H9 (cell line): Measurements from ENCODE around the gene ATG9B. TPM values are rescaled to one million over a fixed set of nuclear protein-coding genes. Genes with fewer than 3 reads are reported as not detected.
A peak's percentile ranks its signal among the peaks of the same experiment; 100 is the strongest.

Experiments used
- DNase-seq: peaks from one replicate; pipeline ENCODE4 v3.0.0-alpha.2; 2017
- H2AFZ ChIP-seq: one replicate; pipeline ENCODE4 v1.6.1; 2013; ENCODE audit warnings: mild to moderate bottlenecking, low read length, control low read depth, moderate library complexity
- H2AK5ac ChIP-seq: 2 replicates; pipeline ENCODE4 v1.6.1; 2013; ENCODE audit warnings: low read length, control low read depth, mixed read lengths; ENCODE audit not compliant: insufficient read length
- H2BK120ac ChIP-seq: one replicate; pipeline ENCODE4 v1.6.1; 2013; ENCODE audit warnings: low read depth, mild to moderate bottlenecking, low read length, control low read depth, inconsistent platforms; ENCODE audit not compliant: poor library complexity, severe bottlenecking
- H2BK12ac ChIP-seq: 2 replicates; pipeline ENCODE4 v1.6.1; 2013; ENCODE audit warnings: low read length, control low read depth, mixed read lengths, low read depth; ENCODE audit not compliant: insufficient read length
- H2BK15ac ChIP-seq: 2 replicates; pipeline ENCODE4 v1.6.1; 2013; ENCODE audit warnings: low read depth, low read length, control low read depth
- H2BK20ac ChIP-seq: one replicate; pipeline ENCODE4 v1.6.1; 2013; ENCODE audit warnings: low read depth, mild to moderate bottlenecking, low read length, control low read depth, inconsistent platforms; ENCODE audit not compliant: poor library complexity, severe bottlenecking
- H2BK5ac ChIP-seq: 2 replicates; pipeline ENCODE4 v1.6.1; 2013; ENCODE audit warnings: low read length, control low read depth, mixed read lengths; ENCODE audit not compliant: insufficient read length
- H3K14ac ChIP-seq: 2 replicates; pipeline ENCODE4 v1.6.1; 2013; ENCODE audit warnings: low read length, control low read depth; ENCODE audit not compliant: insufficient read depth
- H3K18ac ChIP-seq: 2 replicates; pipeline ENCODE4 v1.6.1; 2013; ENCODE audit warnings: low read depth, mild to moderate bottlenecking, mixed read lengths, low read length, control low read depth; ENCODE audit not compliant: insufficient read length
- H3K23ac ChIP-seq: 2 replicates; pipeline ENCODE4 v1.6.1; 2013; ENCODE audit warnings: low read length, control low read depth, mixed read lengths, low read depth; ENCODE audit not compliant: insufficient read length
- H3K23me2 ChIP-seq: 2 replicates; pipeline ENCODE4 v1.6.1; 2013; ENCODE audit warnings: low read depth, mild to moderate bottlenecking, mixed read lengths, low read length, control low read depth; ENCODE audit not compliant: insufficient read length, poor library complexity, severe bottlenecking
- H3K27ac ChIP-seq: 2 replicates; pipeline ENCODE4 v1.5.1; 2013; ENCODE audit warnings: low read length, control low read depth, mixed read lengths, low read depth; ENCODE audit not compliant: insufficient read length
- H3K27me3 ChIP-seq: 2 replicates; pipeline ENCODE4 v1.6.1; 2013; ENCODE audit warnings: low read length, control low read depth, inconsistent platforms; ENCODE audit not compliant: insufficient read depth
- H3K4ac ChIP-seq: 2 replicates; pipeline ENCODE4 v1.6.1; 2013; ENCODE audit warnings: low read depth, mild to moderate bottlenecking, control low read depth, inconsistent platforms, low read length, moderate library complexity
- H3K4me1 ChIP-seq: 2 replicates; pipeline ENCODE4 v1.6.1; 2013; ENCODE audit warnings: low read length, control low read depth, inconsistent platforms; ENCODE audit not compliant: insufficient read depth
- H3K4me2 ChIP-seq: 2 replicates; pipeline ENCODE4 v1.6.1; 2013; ENCODE audit warnings: low read length, control low read depth, mixed read lengths; ENCODE audit not compliant: insufficient read length, insufficient read depth
- H3K56ac ChIP-seq: 2 replicates; pipeline ENCODE4 v1.6.1; 2013; ENCODE audit warnings: low read depth, mild to moderate bottlenecking, mixed read lengths, low read length, control low read depth; ENCODE audit not compliant: insufficient read length
- H3K79me1 ChIP-seq: 2 replicates; pipeline ENCODE4 v1.6.1; 2013; ENCODE audit warnings: low read depth, mild to moderate bottlenecking, moderate library complexity, low read length, control low read depth, inconsistent platforms; ENCODE audit not compliant: insufficient read depth, poor library complexity, severe bottlenecking
- H3K79me2 ChIP-seq: 2 replicates; pipeline ENCODE4 v1.6.1; 2013; ENCODE audit warnings: low read length, control low read depth, inconsistent platforms; ENCODE audit not compliant: insufficient read depth
- H3K9ac ChIP-seq: 2 replicates; pipeline ENCODE4 v1.6.1; 2013; ENCODE audit warnings: low read length, control low read depth, mixed read lengths; ENCODE audit not compliant: insufficient read length; ENCODE audit errors: extremely low read depth
- H3K9me3 ChIP-seq: one replicate; pipeline ENCODE4 v1.6.1; 2013; ENCODE audit warnings: low read depth, low read length, inconsistent platforms; ENCODE audit not compliant: control insufficient read depth
- H3T11ph ChIP-seq: one replicate; pipeline ENCODE4 v1.6.1; 2013; ENCODE audit warnings: mild to moderate bottlenecking, low read length, control low read depth, inconsistent platforms
- H4K20me1 ChIP-seq: one replicate; pipeline ENCODE4 v1.6.1; 2013; ENCODE audit not compliant: control insufficient read depth, insufficient read length, insufficient read depth
- H4K5ac ChIP-seq: 2 replicates; pipeline ENCODE4 v1.6.1; 2013; ENCODE audit warnings: low read depth, mild to moderate bottlenecking, mixed read lengths, low read length, control low read depth; ENCODE audit not compliant: insufficient read length
- H4K8ac ChIP-seq: replicated peaks from 2 replicates; pipeline ENCODE4 v1.6.1; 2013; ENCODE audit warnings: low read length, control low read depth, mixed read lengths, low read depth; ENCODE audit not compliant: insufficient read length
- H4K91ac ChIP-seq: 2 replicates; pipeline ENCODE4 v1.6.1; 2013; ENCODE audit warnings: low read depth, mild to moderate bottlenecking, moderate library complexity, mixed read lengths, low read length, control low read depth; ENCODE audit not compliant: insufficient read length
- H3K27ac Mint-ChIP-seq, 3 experiments: 2 replicates in 2 of 3; 3 replicates in 1 of 3; pipeline ENCODE4 v1.8.0; 2020 to 2021; ENCODE audit warnings: mixed read lengths in 3 of 3, mild to moderate bottlenecking in 1 of 3, moderate library complexity in 1 of 3
- H3K27me3 Mint-ChIP-seq: 2 replicates; pipeline ENCODE4 v1.8.0; 2021; ENCODE audit warnings: low read depth, mild to moderate bottlenecking, moderate library complexity, mixed read lengths
- H3K36me3 Mint-ChIP-seq, 3 experiments: 2 replicates in 2 of 3; 3 replicates in 1 of 3; pipeline ENCODE4 v1.8.0; 2020 to 2021; ENCODE audit warnings: low read depth in 3 of 3, mixed read lengths in 3 of 3; ENCODE audit not compliant: insufficient read depth in 1 of 3
- H3K4me1 Mint-ChIP-seq, 2 experiments: 2 replicates each; pipeline ENCODE4 v1.8.0; 2020; ENCODE audit warnings: mixed read lengths in 2 of 2
- H3K4me3 Mint-ChIP-seq, 2 experiments: 2 replicates in 1 of 2; 3 replicates in 1 of 2; pipeline ENCODE4 v1.8.0; 2020 to 2021; ENCODE audit warnings: mild to moderate bottlenecking in 2 of 2, mixed read lengths in 2 of 2, moderate library complexity in 1 of 2
- H3K9me3 Mint-ChIP-seq, 2 experiments: 2 replicates in 1 of 2; 3 replicates in 1 of 2; pipeline ENCODE4 v1.8.0; 2020; ENCODE audit warnings: mild to moderate bottlenecking in 2 of 2, mixed read lengths in 2 of 2, moderate library complexity in 1 of 2
- WGBS: extraction: QIAGEN DNeasy Blood & Tissue Kit; methylation state at CpG from one replicate; pipeline ENCODE4 v1.1.7; 2013; ENCODE audit warnings: missing lambda C conversion rate, low lambda C conversion rate, mixed read lengths; ENCODE audit not compliant: insufficient read length; ENCODE audit errors: extremely low coverage; 5-methylcytosine and 5-hydroxymethylcytosine counted together
- total RNA-seq: library from RNA; stranded (reverse); gene quantifications from 2 replicates; pipeline ENCODE4 v1.2.1, GENCODE V29; 2021
- TF ChIP-seq, protein P1 (sequence below): fragments of 200-600 bp; sonication (generic); conservative IDR thresholded peaks from 3 replicates; pipeline ENCODE4 v1.8.0; 2021; ENCODE audit warnings: antibody characterized with exemption, mild to moderate bottlenecking

The ATG9B gene
- total RNA-seq, 1 experiment from 2014 or later: 1.5 TPM

DNA sequence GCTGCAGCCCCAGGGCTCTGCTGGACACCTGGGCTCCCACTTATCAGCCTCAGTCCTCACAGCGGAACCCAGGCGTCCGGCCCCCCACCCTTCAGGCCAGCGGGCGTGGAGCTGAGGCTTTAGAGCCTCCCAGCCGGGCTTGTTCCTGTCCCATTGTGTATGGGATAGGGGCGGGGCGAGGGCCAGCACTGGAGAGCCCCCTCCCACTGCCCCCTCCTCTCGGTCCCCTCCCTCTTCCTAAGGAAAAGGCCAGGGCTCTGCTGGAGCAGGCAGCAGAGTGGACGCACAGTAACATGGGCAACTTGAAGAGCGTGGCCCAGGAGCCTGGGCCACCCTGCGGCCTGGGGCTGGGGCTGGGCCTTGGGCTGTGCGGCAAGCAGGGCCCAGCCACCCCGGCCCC is 30.8 kb downstream of the ATG9B start:
- no peak overlapping the region for H3K18ac ChIP-seq
- H3K4me1 Mint-ChIP-seq: peaks cover 7 to 35% of the 10 kb centered on the region in 2 experiments
- H3K9me3 ChIP-seq: no peaks in the 10 kb centered on the region
- no peak overlapping the region for H4K91ac ChIP-seq
- peak overlapping the region; percentile 32 for H2BK20ac ChIP-seq
- no peak overlapping the region for H3K27ac ChIP-seq
- no peak overlapping the region for H3T11ph ChIP-seq
- no peak overlapping the region for H3K14ac ChIP-seq
- H2BK15ac ChIP-seq: no peak overlapping the region
- H3K27me3 ChIP-seq: no peaks in the 10 kb centered on the region
- no peak overlapping the region for H4K5ac ChIP-seq
- H3K9ac ChIP-seq: no peak overlapping the region
- no peak overlapping the region for H3K4me2 ChIP-seq
- H4K8ac ChIP-seq: no peak overlapping the region
- peaks cover 15% of the 10 kb centered on the region for H3K27me3 Mint-ChIP-seq
- peaks cover 9 to 15% of the 10 kb centered on the region in 2 experiments for H3K9me3 Mint-ChIP-seq
- no peak overlapping the region for H2BK120ac ChIP-seq
- no peak overlapping the region for H2AK5ac ChIP-seq
- peak; percentile 80 for DNase-seq
- H3K79me2 ChIP-seq: no peaks in the 10 kb centered on the region
- H3K4ac ChIP-seq: no peak overlapping the region
- no peak overlapping the region for H3K4me3 Mint-ChIP-seq
- H3K4me1 ChIP-seq: no peaks in the 10 kb centered on the region; the same call in 1 of the 2 replicates
- H3K27ac Mint-ChIP-seq: no peak overlapping the region
- H2AFZ ChIP-seq: no peak overlapping the region
- TF ChIP-seq, protein P1, sequence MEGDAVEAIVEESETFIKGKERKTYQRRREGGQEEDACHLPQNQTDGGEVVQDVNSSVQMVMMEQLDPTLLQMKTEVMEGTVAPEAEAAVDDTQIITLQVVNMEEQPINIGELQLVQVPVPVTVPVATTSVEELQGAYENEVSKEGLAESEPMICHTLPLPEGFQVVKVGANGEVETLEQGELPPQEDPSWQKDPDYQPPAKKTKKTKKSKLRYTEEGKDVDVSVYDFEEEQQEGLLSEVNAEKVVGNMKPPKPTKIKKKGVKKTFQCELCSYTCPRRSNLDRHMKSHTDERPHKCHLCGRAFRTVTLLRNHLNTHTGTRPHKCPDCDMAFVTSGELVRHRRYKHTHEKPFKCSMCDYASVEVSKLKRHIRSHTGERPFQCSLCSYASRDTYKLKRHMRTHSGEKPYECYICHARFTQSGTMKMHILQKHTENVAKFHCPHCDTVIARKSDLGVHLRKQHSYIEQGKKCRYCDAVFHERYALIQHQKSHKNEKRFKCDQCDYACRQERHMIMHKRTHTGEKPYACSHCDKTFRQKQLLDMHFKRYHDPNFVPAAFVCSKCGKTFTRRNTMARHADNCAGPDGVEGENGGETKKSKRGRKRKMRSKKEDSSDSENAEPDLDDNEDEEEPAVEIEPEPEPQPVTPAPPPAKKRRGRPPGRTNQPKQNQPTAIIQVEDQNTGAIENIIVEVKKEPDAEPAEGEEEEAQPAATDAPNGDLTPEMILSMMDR: no peak
- no peak overlapping the region for H2BK5ac ChIP-seq
- WGBS: no CpG with 5 or more reads among the region's 14 CpGs
- no peaks in the 10 kb centered on the region for H3K23me2 ChIP-seq
- H3K79me1 ChIP-seq: no peaks in the 10 kb centered on the region
- H3K36me3 Mint-ChIP-seq: peaks cover 0 to 12% (median 5%) of the 10 kb centered on the region in 3 experiments; a peak in 4 of 7 replicates
- no peak overlapping the region for H3K23ac ChIP-seq
- no peaks in the 10 kb centered on the region for H4K20me1 ChIP-seq
- no peak overlapping the region for H2BK12ac ChIP-seq
- H3K56ac ChIP-seq: no peak overlapping the region
